GM10266 (cell line): ENCODE data around the gene KCNN4.
"Not testable (repeated sequence)": the region's sequence is repeated elsewhere in the genome, so short reads cannot be mapped to it uniquely, and the experiment has no call there.

Source experiments
- DNase-seq: peaks from one replicate; pipeline ENCODE4 v3.0.0; 2012; ENCODE audit errors: extremely low spot score
- TF ChIP-seq, protein P1 (sequence below): IDR thresholded peaks from 2 replicates; pipeline ENCODE4 v1.5.1; 2012; ENCODE audit warnings: mild to moderate bottlenecking, low read depth; ENCODE audit not compliant: control insufficient read depth, insufficient read depth; ENCODE audit errors: missing control alignments

KCNN4 gene

DNA sequence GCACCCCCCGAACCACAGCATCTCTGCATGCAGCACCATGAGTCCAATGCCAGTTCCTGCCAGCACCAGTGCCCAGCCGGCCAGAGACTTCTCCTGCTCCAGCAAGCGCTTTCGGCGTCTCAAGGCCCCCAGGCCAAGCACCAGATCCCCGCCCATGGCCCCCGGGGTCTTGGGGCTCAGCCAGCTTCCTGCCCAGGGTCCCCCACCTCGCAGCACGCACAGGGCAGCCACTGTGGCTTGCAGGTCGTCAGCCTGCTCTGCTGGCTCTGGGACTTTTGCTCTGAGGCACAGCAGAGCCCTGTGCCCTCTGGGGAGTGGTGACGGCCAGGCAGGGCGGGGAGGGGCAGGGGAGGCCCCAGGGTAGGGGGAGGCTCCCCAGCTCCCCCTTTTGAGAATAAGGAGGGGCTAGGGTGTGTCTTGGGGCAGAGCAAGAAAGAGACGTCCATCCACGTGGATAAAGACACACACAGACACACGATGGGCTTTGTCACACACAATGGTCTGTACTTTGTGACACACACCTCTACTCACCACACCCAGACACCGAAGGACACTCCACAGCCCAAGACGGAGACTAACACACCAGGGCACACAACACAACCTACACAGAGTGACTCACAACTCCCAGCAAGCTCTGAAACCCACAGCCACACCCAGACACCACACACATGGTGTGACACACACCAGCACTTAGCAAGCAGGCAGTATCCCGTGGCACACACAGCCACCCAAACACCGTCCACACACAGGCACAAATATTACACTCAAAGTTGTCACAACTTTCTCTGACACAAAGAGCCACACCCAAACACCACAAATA is at the start of gene KCNN4:
Gene KCNN4, minus strand, starts transcription at position 268 of the 820 bp plus-strand sequence. Its CDS starts 112 bp downstream, at position 156.
- TF ChIP-seq, protein P1, sequence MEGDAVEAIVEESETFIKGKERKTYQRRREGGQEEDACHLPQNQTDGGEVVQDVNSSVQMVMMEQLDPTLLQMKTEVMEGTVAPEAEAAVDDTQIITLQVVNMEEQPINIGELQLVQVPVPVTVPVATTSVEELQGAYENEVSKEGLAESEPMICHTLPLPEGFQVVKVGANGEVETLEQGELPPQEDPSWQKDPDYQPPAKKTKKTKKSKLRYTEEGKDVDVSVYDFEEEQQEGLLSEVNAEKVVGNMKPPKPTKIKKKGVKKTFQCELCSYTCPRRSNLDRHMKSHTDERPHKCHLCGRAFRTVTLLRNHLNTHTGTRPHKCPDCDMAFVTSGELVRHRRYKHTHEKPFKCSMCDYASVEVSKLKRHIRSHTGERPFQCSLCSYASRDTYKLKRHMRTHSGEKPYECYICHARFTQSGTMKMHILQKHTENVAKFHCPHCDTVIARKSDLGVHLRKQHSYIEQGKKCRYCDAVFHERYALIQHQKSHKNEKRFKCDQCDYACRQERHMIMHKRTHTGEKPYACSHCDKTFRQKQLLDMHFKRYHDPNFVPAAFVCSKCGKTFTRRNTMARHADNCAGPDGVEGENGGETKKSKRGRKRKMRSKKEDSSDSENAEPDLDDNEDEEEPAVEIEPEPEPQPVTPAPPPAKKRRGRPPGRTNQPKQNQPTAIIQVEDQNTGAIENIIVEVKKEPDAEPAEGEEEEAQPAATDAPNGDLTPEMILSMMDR: no peak

GRCh38 chr19:43826787-43827754 is 46.3 kb upstream of the KCNN4 start, which contains the start of gene ZNF283:
ZNF283 (plus strand) TSS chr19:43827321; CDS start chr19:43833505, 6,184 bp downstream.
- peak; percentile 84 for DNase-seq
- TF ChIP-seq, protein P1: no peak

More for the DNA sequence above, at the start of gene KCNN4:
- peak; percentile 87 for DNase-seq

DNA sequence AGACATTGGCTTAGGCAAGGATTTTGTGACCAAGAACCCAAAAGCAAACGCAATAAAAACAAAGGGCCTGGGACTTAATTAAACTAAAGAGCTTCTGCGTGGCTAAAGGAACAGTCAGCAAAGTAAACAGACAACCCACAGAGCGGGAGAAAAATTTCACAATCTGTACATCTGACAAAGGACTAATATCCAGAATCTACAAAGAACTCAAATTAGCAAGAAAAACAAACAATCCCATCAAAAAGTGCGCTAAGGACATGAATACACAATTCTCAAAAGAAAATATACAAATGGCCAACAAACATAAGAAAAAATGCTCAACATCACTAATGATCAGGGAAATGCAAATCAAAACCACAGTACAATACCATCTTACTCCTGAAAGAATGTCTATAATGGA is 43.8 kb upstream of the KCNN4 start:
- not testable (repeated sequence) for DNase-seq

DNA sequence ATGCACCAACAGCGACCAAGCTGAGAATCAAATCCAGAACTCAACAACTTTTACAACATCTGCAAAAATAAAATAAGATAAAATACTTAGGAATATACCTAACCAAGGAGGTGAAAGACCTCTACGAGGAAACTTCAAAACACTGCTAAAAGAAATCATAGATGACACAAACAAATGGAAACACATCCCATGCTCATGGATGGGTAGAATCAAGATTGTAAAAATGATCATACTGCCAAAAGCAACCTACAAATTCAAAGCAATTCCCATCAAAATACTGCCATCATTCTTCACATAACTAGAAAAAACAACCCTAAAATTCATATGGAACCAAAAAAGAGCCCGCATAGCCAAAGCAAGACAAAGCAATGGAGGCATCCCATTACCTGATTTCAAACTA is 43.1 kb upstream of the KCNN4 start:
- not testable (repeated sequence) for DNase-seq

GRCh38 chr19:43820884-43821215 is 40.1 kb upstream of the KCNN4 start:
- no peak for DNase-seq
- TF ChIP-seq, protein P1: no peak

- TF ChIP-seq, protein P1: no peak
- no peak for DNase-seq
Measured at GRCh38 chr19:43820098-43820883, 39.5 kb upstream of the KCNN4 start.

DNA sequence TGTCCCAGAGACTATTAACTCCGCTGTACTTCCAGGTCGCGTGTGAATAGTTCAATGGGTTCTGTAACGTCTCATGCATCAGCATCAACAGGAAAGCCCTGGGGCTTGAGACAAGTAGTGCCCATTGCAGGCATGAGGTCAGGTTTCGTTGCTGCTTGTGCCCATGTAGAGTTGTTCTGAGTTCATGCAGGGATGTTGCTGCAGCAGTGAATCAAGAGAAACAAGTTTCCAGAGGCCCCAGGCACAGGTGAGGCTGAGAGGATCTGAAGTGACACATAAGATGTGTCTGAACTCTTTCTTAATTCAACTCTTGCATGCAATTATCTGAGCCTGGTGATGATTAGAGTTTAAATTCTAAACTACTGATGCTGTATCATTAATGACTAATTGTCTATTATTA is 37.7 kb upstream of the KCNN4 start:
- TF ChIP-seq, protein P1: no peak
- no peak for DNase-seq

GRCh38 chr19:43817454-43817853 is 36.7 kb upstream of the KCNN4 start:
- DNase-seq: not testable (repeated sequence)
